ENCODE measurements around the gene ZNF770. TPM values are rescaled to one million over a fixed set of nuclear protein-coding genes. Genes with fewer than 3 reads are reported as not detected.

Gene ZNF770
- polyA plus RNA-seq, 3 donors, result 8.3 to 51.7 (median 28.1) TPM

Other genes with a start within 250 kb of the ZNF770 start
- gene GJD2, start 233.3 kb downstream of the ZNF770 start, polyA plus RNA-seq, result not detected
- gene ACTC1, start 192.7 kb downstream of the ZNF770 start, polyA plus RNA-seq, result not detected
- 10 to 100 TPM in 2 of 3 donors, 1 to 10 TPM in 1; 8.4 to 26.4 (median 16.8) TPM for gene AQR, start 18.5 kb downstream of the ZNF770 start, polyA plus RNA-seq
- not detected for gene NANOGP8, start 97.0 kb upstream of the ZNF770 start, polyA plus RNA-seq